Left colon (tissue), 2 donors: Measurements from ENCODE around the gene HEY2. TPM values are rescaled to one million over a fixed set of nuclear protein-coding genes. Genes with fewer than 3 reads are reported as not detected.

Experiments used
- ATAC-seq: fragments of 200-7000 bp; cut with Tn5 transposase; one replicate; pipeline ENCODE4 v1.9.1; 2020; ENCODE audit warnings: mild to moderate bottlenecking, moderate library complexity
- DNase-seq, 2 donors: peaks; one replicate each; pipeline ENCODE4 v3.0.0-alpha.2; 2020
- intact Hi-C, 2 donors: fragments of 100-400 bp; cut with DNase I in 1 of 2; cut with micrococcal nuclease in 1 of 2; formaldehyde crosslinking; loops; one replicate each; pipeline versions ENCODE4 v1.11.2 to v1.14.0; 2022; cut with DNase I, micrococcal nuclease
- total RNA-seq, 2 donors: library from RNA; stranded (reverse); fragmentation: NEBNext Ultra II Directional; extraction: Animal tissue kit (Norgen Biotek cat#: 25700); gene quantifications; one replicate each; pipeline ENCODE4 v1.2.1, GENCODE V29; 2021
- donor health status: DM: no; HTN: no; CAD: no.
- donor health status: DM: yes; HTN: yes; CAD: no.

The HEY2 gene
- total RNA-seq, 2 donors from 2014 or later: 0.76 to 1.3 TPM

DNA sequence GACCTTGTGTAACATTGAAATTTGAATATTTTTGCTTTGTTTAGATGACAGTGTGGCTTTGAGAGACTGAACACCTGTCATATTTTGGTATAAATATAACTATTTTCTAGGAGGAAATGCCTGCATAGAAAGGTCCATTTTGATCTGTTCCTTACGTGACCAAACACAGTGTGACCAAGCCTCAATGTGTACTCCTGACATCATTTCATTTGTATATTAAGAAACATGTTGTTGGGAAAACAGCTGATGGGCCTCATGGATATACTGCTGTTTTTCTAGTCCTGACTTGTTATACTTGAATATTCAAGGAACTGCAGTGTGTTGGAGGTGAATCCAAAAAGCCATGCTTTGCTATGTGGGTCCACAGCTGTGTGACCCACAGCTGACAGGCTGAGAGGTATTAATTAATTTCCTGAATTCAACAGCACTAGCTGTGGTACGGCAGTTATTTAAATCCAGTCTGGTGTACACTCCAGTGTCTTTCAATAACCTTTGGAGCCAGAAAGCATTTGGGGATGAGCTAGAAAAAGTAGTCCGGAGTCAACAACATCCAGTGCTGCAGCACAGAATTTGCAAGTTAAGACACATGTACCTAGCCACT lies 60.2 kb downstream of the HEY2 start:
- DNase-seq: no peak
- no peak for ATAC-seq
- intact Hi-C loops: no loop called here

DNA sequence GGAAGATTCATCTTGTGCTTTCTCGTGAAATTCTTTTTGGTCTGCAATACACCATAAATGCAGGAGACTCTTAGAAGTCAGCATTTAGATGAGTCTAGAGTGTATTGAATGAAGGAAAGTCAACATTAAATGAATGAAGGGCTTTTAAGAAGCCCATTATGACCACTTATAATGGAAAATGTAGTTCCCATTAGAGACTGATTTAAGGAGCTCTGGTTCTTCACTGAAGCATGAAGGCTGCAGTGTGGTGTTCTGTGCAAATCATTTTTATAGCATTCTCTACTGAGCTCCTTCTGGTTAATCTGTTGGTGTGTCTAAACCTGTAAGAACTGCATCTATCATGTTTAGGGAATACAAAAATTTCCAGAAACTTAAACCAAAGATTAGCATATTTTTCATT lies 61.0 kb downstream of the HEY2 start:
- intact Hi-C loops: no loop called here
- ATAC-seq (no peak), DNase-seq (no peak)

Other genes with a start within 250 kb of the HEY2 start
- gene NCOA7, start 41.3 kb downstream of the HEY2 start, total RNA-seq: 10 to 100 TPM; 25.6 to 39.2 TPM
- 10 to 100 TPM; 24.7 to 25.7 TPM for gene HINT3, start 207.1 kb downstream of the HEY2 start, total RNA-seq
- 10 to 100 TPM; 15.9 to 17.2 TPM for gene TRMT11, start 236.9 kb downstream of the HEY2 start, total RNA-seq